ENCODE results near the gene EIF4G3. TPM values are rescaled to one million over a fixed set of nuclear protein-coding genes. Genes with fewer than 3 reads are reported as not detected.

EIF4G3 gene
- total RNA-seq, 1 donor from 2014 or later: 97.4 TPM

- Mint-ChIP-seq H3K27ac (peak overlapping the region; percentile 99), H3K27me3 (no peaks in the 10 kb centered on the region), H3K4me1 (ENCODE audit: low read depth) (peaks cover 26% of the 10 kb centered on the region), H3K4me3 (ENCODE audit: low read depth) (peak overlapping the region; percentile 100), H3K36me3 (ENCODE audit: insufficient read depth) (peaks cover 2% of the 10 kb centered on the region), H3K9me3 (ENCODE audit: low read depth) (no peaks in the 10 kb centered on the region)
- no peak for DNase-seq (ENCODE audit: low spot score, unreplicated experiment)
- TF ChIP-seq CTCF (IDR thresholded peaks at IDR 0.05; ENCODE audit: unreplicated experiment): no peak
These were observed 390.8 kb downstream of the EIF4G3 start for GRCh38 chr1:20785907-20786252.

GRCh38 chr1:20775700-20776099 is 401.0 kb downstream of the EIF4G3 start:
- Mint-ChIP-seq H3K27me3 (no peaks in the 10 kb centered on the region), H3K4me1 (ENCODE audit: low read depth) (peaks cover 3% of the 10 kb centered on the region), H3K27ac (no peak overlapping the region), H3K4me3 (ENCODE audit: low read depth) (no peak overlapping the region), H3K9me3 (ENCODE audit: low read depth) (no peaks in the 10 kb centered on the region), H3K36me3 (ENCODE audit: insufficient read depth) (peaks cover 21% of the 10 kb centered on the region)
- no peak for TF ChIP-seq CTCF (IDR thresholded peaks at IDR 0.05; ENCODE audit: unreplicated experiment)
- no peak for DNase-seq (ENCODE audit: low spot score, unreplicated experiment)

- peaks cover 24% of the 10 kb centered on the region for H3K36me3 Mint-ChIP-seq (ENCODE audit: insufficient read depth)
- H3K4me1 Mint-ChIP-seq (ENCODE audit: low read depth): no peaks in the 10 kb centered on the region
- DNase-seq (ENCODE audit: low spot score, unreplicated experiment): no peak
- no peak for TF ChIP-seq CTCF (IDR thresholded peaks at IDR 0.05; ENCODE audit: unreplicated experiment)
- H3K27me3 Mint-ChIP-seq: no peaks in the 10 kb centered on the region
- H3K27ac Mint-ChIP-seq: peak overlapping the region; percentile 53
- H3K4me3 Mint-ChIP-seq (ENCODE audit: low read depth): no peak overlapping the region
- no peaks in the 10 kb centered on the region for H3K9me3 Mint-ChIP-seq (ENCODE audit: low read depth)
These were observed 404.9 kb downstream of the EIF4G3 start for GRCh38 chr1:20771780-20772179.

GRCh38 chr1:20770314-20771087 is 406.2 kb downstream of the EIF4G3 start:
- Mint-ChIP-seq H3K27me3 (no peaks in the 10 kb centered on the region), H3K9me3 (ENCODE audit: low read depth) (no peaks in the 10 kb centered on the region), H3K27ac (no peak overlapping the region), H3K36me3 (ENCODE audit: insufficient read depth) (peaks cover 29% of the 10 kb centered on the region), H3K4me3 (ENCODE audit: low read depth) (no peak overlapping the region), H3K4me1 (ENCODE audit: low read depth) (no peaks in the 10 kb centered on the region)
- no peak for DNase-seq (ENCODE audit: low spot score, unreplicated experiment)
- TF ChIP-seq CTCF (IDR thresholded peaks at IDR 0.05; ENCODE audit: unreplicated experiment): no peak

GRCh38 chr1:20767271-20767670 is 409.4 kb downstream of the EIF4G3 start:
- no peaks in the 10 kb centered on the region for H3K9me3 Mint-ChIP-seq (ENCODE audit: low read depth)

More at GRCh38 chr1:20767271-20767670, 409.4 kb downstream of the EIF4G3 start:
- H3K4me1 Mint-ChIP-seq (ENCODE audit: low read depth): peaks cover 7% of the 10 kb centered on the region
- no peak overlapping the region for H3K4me3 Mint-ChIP-seq (ENCODE audit: low read depth)
- no peak for TF ChIP-seq CTCF (IDR thresholded peaks at IDR 0.05; ENCODE audit: unreplicated experiment)
- no peak for DNase-seq (ENCODE audit: low spot score, unreplicated experiment)
- peaks cover 37% of the 10 kb centered on the region for H3K36me3 Mint-ChIP-seq (ENCODE audit: insufficient read depth)
- H3K27ac Mint-ChIP-seq: no peak overlapping the region
- H3K27me3 Mint-ChIP-seq: no peaks in the 10 kb centered on the region

All from progenitor cell of endocrine pancreas (in vitro differentiated cells).